ENCODE results near the gene ARHGAP21.

DNA sequence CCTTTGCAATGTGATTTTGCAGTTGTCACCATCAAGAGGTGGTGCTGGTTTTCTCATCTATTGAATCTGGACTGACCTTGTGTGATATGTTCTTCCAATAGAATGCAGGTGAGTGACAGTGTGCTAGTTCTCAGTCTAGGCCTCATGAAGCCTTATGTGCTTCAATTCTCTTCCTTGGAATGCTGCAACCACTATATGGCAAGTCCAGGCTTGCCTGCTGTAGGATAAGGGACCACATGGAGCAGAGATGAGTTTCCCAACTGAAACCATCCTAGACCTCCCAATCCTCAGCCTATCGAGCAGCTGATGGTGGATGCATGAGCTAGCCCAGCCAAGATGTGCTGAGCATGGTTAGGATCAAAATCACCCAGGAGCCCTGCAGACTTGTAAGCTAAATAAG is 32.6 kb upstream of the ARHGAP21 start:
- TF ChIP-seq CTCF (conservative IDR thresholded peaks at IDR 0.05): no peak
- no peak for TF ChIP-seq EZH2 (IDR thresholded peaks at IDR 0.05; ENCODE audit: low read depth)
